ENCODE measurements around the gene RBBP5.

Gene RBBP5

GRCh38 chr1:205133287-205133686 is 11.5 kb upstream of the RBBP5 start:
- DNase-seq (ENCODE audit: low read depth in 2 of 2, low spot score in 1 of 2), result no peak

DNA sequence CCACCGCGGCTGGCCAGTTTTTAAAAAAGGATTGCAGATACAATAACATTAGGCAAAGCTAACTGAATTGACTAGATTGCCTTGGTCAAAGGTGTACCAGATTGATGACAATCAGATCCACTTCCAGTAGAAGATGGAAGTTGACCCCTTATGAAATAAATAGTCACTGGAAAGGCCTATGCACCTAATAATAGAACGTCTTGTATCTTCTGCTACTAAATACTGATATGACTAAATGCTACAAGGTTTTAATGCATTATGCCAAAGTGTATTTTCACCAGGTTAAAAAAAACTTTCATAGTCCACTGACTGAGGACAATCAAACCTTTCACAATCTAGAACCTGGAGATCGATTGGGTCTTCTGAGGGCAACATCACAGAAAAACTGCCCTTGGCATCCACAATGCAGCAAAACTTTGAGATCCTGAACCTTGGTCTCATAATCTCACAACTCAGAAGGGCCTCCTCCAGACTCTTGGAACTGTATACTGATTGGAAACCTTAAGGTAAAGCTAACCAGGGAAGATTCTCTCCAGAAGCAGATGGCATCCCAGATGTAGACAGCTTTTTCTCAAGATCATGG is 7.8 kb upstream of the RBBP5 start:
- no peak for DNase-seq (ENCODE audit: low read depth in 2 of 2, low spot score in 1 of 2)

- no peak for DNase-seq (ENCODE audit: low read depth in 2 of 2, low spot score in 1 of 2)
Measured at GRCh38 chr1:205128050-205128449, 6.3 kb upstream of the RBBP5 start.

GRCh38 chr1:205127646-205128045 is 5.9 kb upstream of the RBBP5 start:
- DNase-seq (ENCODE audit: low read depth in 2 of 2, low spot score in 1 of 2), result no peak

GRCh38 chr1:205124726-205125125 is 2.9 kb upstream of the RBBP5 start:
- no peak for DNase-seq (ENCODE audit: low read depth in 2 of 2, low spot score in 1 of 2)

DNA sequence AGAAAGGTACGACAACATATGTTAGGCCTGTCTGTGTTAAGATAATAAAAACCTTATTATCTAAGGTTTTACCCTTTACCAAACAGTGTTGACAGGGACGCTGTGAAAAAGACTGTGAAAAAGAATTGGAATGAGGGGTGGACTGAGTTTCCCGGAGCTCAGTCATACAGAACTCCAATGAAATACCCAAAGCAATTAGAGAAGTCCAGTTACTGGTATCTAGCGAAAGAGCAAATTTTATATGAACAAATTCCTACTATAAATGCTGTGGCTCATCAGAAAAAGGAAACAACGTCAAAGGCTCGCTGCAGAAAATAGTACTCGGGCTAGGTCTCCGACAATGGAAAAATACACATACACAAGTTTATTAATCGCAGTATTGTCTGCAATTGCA is 708 bp upstream of the RBBP5 start:
- no peak for DNase-seq (ENCODE audit: low read depth in 2 of 2, low spot score in 1 of 2)

DNA sequence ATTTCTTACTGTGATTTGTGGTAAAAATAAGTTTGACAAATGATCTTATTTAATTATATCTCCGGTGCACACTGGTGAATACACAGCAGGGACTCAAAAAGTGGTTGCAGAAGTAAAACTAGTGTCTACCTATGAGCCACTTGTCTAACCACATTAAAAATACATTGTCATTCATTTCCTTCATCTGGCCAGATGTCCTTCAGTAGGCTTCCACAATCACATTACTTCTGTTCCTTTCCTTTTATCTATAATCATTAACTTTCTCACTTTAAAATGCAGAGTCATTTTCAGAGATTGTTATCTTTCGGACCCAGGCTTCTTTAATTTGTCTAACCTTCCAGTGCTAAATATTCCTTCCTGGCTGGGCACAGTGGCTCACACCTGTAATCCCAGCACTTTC is 3.0 kb downstream of the RBBP5 start:
- no peak for DNase-seq (ENCODE audit: low read depth in 2 of 2, low spot score in 1 of 2)

- DNase-seq (ENCODE audit: low read depth in 2 of 2, low spot score in 1 of 2), result no peak
Measured at GRCh38 chr1:205111354-205111753, 10.4 kb downstream of the RBBP5 start.

GRCh38 chr1:205109711-205110110 is 12.1 kb downstream of the RBBP5 start:
- no peak for DNase-seq (ENCODE audit: low read depth in 2 of 2, low spot score in 1 of 2)

- DNase-seq (ENCODE audit: low read depth in 2 of 2, low spot score in 1 of 2), result no peak
Measured at GRCh38 chr1:205109269-205109668, 12.5 kb downstream of the RBBP5 start.

GRCh38 chr1:205108464-205108863 is 13.3 kb downstream of the RBBP5 start:
- no peak for DNase-seq (ENCODE audit: low read depth in 2 of 2, low spot score in 1 of 2)

- no peak for DNase-seq (ENCODE audit: low read depth in 2 of 2, low spot score in 1 of 2)
Measured at GRCh38 chr1:205107327-205107726, 14.5 kb downstream of the RBBP5 start.

DNA sequence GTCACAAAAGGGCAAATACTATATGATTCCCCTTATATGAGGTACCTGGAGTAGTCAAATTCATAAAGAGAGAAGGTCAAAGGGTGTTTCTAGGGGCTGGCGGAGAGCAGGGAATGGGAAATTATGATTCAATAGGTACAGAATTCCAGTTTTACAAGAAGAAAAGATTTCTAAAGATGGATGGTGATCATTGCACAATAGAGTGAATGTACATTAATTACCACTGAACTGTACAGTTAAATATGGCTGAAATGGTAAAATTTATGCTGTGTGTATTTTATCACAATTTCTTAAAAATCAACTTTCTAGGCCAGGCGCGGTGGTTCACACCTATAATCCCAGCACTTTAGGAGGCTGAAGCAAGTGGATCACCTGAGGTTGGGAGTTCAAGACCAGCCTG is 19.4 kb downstream of the RBBP5 start:
- DNase-seq (ENCODE audit: low read depth in 2 of 2, low spot score in 1 of 2), result no peak

- no peak for DNase-seq (ENCODE audit: low read depth in 2 of 2, low spot score in 1 of 2)
Measured at GRCh38 chr1:205098242-205098641, 23.5 kb downstream of the RBBP5 start.

- DNase-seq (ENCODE audit: low read depth in 2 of 2, low spot score in 1 of 2), result no peak
Measured at GRCh38 chr1:205095422-205095821, 26.4 kb downstream of the RBBP5 start.

DNA sequence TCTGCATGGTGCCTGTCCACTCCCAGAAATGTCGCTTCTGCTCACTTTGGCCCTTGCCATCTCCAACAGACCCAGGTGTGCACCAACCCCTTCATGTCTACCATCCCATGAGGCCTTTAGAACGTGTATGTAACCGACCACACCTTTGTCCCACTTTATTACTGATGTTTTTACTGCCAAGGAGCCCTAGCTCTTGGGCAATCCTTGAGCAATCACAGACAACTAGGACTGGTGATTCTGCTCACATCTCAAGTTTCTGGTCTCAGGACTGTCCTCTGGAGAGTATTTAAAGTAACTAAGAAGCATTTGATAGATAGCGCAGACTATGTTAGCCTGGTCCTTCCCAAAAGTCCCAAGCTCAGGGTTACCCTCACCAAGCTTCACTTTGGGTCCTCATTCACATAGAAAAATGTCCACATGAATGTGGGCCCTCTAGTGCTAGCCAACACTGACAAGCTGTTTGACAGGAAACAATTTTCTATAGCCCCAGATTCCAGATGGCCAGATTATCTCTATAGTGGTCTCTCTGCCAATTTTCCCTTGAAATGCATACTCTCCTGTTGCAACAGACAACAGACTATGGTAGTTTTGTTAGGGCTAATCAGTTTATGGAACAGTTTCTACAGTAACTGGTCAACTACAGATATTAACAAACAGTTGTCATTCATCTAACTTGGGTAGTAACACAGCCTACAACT is 30.6 kb downstream of the RBBP5 start:
- no peak for DNase-seq (ENCODE audit: low read depth in 2 of 2, low spot score in 1 of 2)

GRCh38 chr1:205088341-205088740 is 33.4 kb downstream of the RBBP5 start:
- DNase-seq (ENCODE audit: low read depth in 2 of 2, low spot score in 1 of 2), result no peak

DNA sequence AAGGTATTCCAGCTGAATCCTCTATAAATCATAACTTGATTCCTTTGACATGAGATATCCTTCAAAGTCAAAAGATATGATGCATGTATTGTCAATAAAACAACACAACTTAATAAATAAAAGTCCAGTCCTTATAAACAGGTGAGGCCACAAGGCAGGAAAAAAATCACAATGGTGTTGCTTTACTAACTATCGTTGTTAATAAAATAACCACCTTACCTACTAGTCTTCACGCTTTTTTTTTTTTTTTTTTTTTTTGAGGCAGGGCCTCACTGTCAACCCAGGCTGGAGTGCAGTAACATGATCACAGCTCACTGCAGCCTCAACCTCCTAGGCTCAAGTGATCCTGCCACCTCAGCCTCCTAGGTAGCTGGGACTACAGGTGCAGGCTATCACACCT is 37.4 kb downstream of the RBBP5 start, which contains the start of gene TMEM81:
Gene TMEM81 (minus strand): TSS at position 101 of the 400 bp plus-strand sequence. CDS start 140 bp downstream, outside the sequence.
- no peak for DNase-seq (ENCODE audit: low read depth in 2 of 2, low spot score in 1 of 2)

DNA sequence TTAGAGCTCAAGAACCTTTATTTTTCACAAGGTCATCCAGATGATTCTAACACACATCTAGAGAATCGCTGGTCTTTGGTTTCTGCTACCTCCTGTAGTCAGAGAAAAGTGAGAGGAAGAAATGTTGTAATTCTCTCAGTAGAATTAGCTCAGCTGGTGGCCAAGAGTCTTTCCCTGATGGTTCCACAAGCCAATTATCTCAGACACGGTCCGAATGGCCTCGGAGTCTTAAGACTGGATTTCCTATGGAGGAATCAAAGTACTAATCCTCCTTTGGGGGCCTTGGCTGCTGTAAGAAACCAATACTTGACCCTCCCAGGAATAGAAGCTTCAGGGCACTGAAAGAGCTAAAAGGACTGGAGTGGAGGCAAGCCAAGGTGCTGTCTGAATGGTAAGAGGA is 39.3 kb downstream of the RBBP5 start:
- no peak for DNase-seq (ENCODE audit: low read depth in 2 of 2, low spot score in 1 of 2)

DNA sequence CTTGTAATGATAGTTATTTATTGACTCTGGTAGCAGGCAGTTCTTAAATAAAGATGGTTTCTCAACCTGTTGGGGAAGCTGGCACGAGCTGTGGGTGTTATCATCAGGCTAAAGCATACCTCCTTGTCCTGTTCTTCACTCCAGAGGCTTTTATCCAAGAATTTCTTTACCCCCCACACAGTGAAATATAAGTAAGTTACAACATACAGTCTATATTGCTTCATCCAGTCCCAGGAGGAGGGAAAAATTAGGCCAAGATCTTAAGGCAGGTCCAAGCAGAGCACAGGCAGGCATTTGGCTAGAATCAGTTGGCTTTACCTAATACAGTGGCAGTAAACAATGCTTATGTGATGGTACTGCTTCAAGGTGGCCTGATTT is 43.9 kb downstream of the RBBP5 start:
- no peak for DNase-seq (ENCODE audit: low read depth in 2 of 2, low spot score in 1 of 2)

DNA sequence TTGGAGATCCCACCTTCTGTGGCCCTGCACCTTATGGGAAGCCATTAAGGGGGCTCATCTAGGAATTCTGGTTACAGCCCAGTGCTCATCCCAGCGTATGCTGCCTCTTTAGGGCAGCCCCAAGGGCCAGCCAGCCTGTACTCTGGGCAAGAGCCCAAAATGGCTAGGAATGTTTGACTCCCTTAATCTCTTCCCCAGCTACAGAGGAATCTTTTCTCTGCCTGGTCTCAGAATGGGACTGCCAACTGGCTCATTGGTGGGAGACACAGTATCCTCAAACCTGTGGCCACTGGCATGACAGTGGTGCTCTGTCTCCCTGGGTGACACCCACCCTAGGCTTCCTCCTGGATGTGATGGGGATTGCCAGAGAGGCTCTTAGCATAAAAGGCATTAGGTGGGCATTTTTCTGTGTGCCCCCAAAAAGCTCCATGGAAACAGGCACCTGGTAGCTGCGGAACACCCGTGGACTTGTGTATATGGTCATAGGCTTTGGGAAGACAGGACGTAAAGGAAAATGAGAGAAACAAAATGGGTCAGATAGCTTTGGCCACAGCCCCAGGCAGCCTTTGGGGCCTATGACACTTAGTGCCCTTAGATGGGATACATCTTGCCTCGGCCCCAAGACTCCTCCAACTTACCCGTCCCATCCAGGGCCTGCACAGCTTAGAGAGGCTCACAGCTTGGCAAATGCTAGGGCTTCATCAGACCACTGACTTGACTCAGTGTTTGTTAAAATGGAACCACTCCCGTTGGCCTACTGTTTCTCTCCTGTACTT is 44.4 kb downstream of the RBBP5 start:
- DNase-seq (ENCODE audit: low read depth in 2 of 2, low spot score in 1 of 2), result no peak

- DNase-seq (ENCODE audit: low read depth in 2 of 2, low spot score in 1 of 2), result no peak
Measured at GRCh38 chr1:205076245-205076761, 45.5 kb downstream of the RBBP5 start.
